ENCODE results near the gene RNF213. TPM values are rescaled to one million over a fixed set of nuclear protein-coding genes. Genes with fewer than 3 reads are reported as not detected.

Gene RNF213
- total RNA-seq, 1 experiment from 2014 or later = 44.5 TPM

GRCh38 chr17:80349751-80350150 lies 89.1 kb downstream of the RNF213 start:
- Histone ChIP-seq H3K27ac (ENCODE audit: low read depth, low read length) (no peak overlapping the region), H3K27me3 (ENCODE audit: insufficient read depth, low read length) (no peaks in the 10 kb centered on the region), H3K9me3 (ENCODE audit: control insufficient read depth in 1 of 2, insufficient read depth in 1 of 2, low read depth in 1 of 2, low read length in 2 of 2) (no peaks in the 10 kb centered on the region), H3K9ac (ENCODE audit: low read length) (no peak overlapping the region), H4K20me1 (ENCODE audit: insufficient read depth) (no peaks in the 10 kb centered on the region), H3K4me1 (ENCODE audit: control insufficient read depth in 1 of 2, insufficient read depth in 2 of 2, low read length in 2 of 2) (no peaks in the 10 kb centered on the region), H3K79me2 (ENCODE audit: insufficient read depth, low read length) (no peaks in the 10 kb centered on the region), H3K36me3 (ENCODE audit: control insufficient read depth in 1 of 2, insufficient read depth in 2 of 2, low read length in 2 of 2) (peaks cover 21 to 25% of the 10 kb centered on the region in 2 experiments; a peak in 3 of 4 replicates), H3K4me3 (replicated peaks in 1 of 2; ENCODE audit: low read depth in 1 of 2, low read length in 2 of 2) (no peak overlapping the region), H3K4me2 (ENCODE audit: low read length) (no peak overlapping the region), H3K9me2 (ENCODE audit: insufficient read depth) (no peaks in the 10 kb centered on the region), H2AFZ (ENCODE audit: low read depth, low read length, poor library complexity, severe bottlenecking) (no peak overlapping the region)
- RAD21 ChIA-PET (ENCODE audit: low non-redundant PET in 1 of 2, low total read pairs in 2 of 2, uncharacterized antibody in 2 of 2, unreplicated experiment in 2 of 2) = no interaction called here
- no TSS peak for BruUV-seq (replicated peaks)
- CTCF ChIA-PET = no interaction called here
- TF ChIP-seq POLR2AphosphoS5 (IDR thresholded peaks at IDR 0.05; ENCODE audit: low read depth, low read length) (no peak), ZNF274 (IDR thresholded peaks at IDR 0.05; ENCODE audit: low read depth, low read length) (no peak), SP1 (IDR thresholded peaks at IDR 0.05; ENCODE audit: low read depth) (no peak), REST (IDR thresholded peaks at IDR 0.05; ENCODE audit: low read depth) (no peak), EZH2 (IDR thresholded peaks at IDR 0.05) (no peak), CTCF (IDR thresholded peaks at IDR 0.05 in 2 of 3, conservative IDR thresholded peaks at IDR 0.05 in 1 of 3; ENCODE audit: borderline replicate concordance in 1 of 3, insufficient read depth in 1 of 3, low read depth in 2 of 3, low read length in 2 of 3) (no peak), ELF1 (IDR thresholded peaks at IDR 0.05; ENCODE audit: borderline replicate concordance, low read depth) (no peak), SIN3A (IDR thresholded peaks at IDR 0.05; ENCODE audit: low read depth) (no peak), POLR2A (IDR thresholded peaks at IDR 0.05; ENCODE audit: borderline replicate concordance, extremely low read depth, insufficient read depth, insufficient read length) (no peak), FOSL1 (IDR thresholded peaks at IDR 0.05; ENCODE audit: low read depth) (no peak), ATF3 (IDR thresholded peaks at IDR 0.05) (no peak), EZH2phosphoT487 (IDR thresholded peaks at IDR 0.05; ENCODE audit: borderline replicate concordance) (no peak), RAD21 (IDR thresholded peaks at IDR 0.05; ENCODE audit: low read depth) (no peak), CBX3 (IDR thresholded peaks at IDR 0.05; ENCODE audit: low read depth) (no peak), ZBTB33 (IDR thresholded peaks at IDR 0.05; ENCODE audit: extremely low read depth, insufficient replicate concordance, low read length) (no peak), YY1 (IDR thresholded peaks at IDR 0.05; ENCODE audit: extremely low read depth, insufficient replicate concordance, low read depth, low read length) (no peak), TCF7L2 (IDR thresholded peaks at IDR 0.05; ENCODE audit: borderline replicate concordance, extremely low read depth, insufficient read depth, insufficient read length) (no peak), CEBPB (IDR thresholded peaks at IDR 0.05; ENCODE audit: low read depth) (no peak)
- POLR2A ChIA-PET = no interaction called here
- intact Hi-C loops (cut with micrococcal nuclease) = no loop called here
- no peak for ATAC-seq
- no peak for DNase-seq (ENCODE audit: low read depth, low spot score)
